ENCODE results near the gene CFAP92.

DNA sequence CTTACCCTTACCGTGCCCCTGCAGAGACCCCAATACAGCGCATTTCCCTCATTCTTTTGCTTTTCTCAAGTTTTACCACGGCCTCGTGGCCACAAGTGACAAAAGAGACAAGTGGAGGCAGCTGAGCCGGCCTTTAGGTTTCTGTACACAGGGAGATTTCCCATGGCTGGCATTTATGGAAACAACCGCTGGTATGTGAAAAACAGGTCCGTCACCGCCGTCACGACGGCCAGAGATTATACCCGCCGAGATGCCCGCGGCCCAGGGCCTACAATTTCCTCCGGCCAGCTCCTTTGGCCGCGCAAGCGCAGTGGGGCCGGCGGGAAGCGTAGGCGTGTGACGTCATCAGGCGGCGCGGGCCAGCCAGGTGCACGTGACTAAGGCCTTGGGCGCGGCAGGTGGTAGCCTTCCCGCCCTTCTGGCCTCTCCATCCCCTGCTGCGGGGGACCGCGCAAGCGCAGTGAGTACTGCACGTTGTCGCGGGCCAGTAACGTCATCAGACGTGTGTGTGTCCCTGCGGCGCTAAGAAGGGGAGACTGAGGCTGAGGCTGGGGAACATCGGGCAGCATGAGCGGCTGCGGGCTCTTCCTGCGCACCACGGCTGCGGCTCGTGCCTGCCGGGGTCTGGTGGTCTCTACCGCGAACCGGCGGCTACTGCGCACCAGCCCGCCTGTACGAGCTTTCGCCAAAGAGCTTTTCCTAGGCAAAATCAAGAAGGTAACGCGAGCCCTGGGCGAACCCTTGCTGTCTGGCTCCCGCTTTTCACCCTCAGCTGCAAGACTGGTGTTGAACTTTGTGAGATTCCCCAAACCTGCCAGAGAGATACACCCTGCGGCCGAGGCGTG is 114.5 kb downstream of the CFAP92 start, which contains the start of gene ACAD9:
- no peak for TF ChIP-seq CTCF (IDR thresholded peaks at IDR 0.05; ENCODE audit: low read depth, low read length, missing input control)
- TF ChIP-seq SP1 (IDR thresholded peaks at IDR 0.05): peak; percentile 62
- no peak for TF ChIP-seq FOXA1 (IDR thresholded peaks at IDR 0.05)
- TF ChIP-seq EGR1 (IDR thresholded peaks at IDR 0.05; ENCODE audit: low read depth in 2 of 2): peak; percentile 98 to 100
- TF ChIP-seq, protein P1, sequence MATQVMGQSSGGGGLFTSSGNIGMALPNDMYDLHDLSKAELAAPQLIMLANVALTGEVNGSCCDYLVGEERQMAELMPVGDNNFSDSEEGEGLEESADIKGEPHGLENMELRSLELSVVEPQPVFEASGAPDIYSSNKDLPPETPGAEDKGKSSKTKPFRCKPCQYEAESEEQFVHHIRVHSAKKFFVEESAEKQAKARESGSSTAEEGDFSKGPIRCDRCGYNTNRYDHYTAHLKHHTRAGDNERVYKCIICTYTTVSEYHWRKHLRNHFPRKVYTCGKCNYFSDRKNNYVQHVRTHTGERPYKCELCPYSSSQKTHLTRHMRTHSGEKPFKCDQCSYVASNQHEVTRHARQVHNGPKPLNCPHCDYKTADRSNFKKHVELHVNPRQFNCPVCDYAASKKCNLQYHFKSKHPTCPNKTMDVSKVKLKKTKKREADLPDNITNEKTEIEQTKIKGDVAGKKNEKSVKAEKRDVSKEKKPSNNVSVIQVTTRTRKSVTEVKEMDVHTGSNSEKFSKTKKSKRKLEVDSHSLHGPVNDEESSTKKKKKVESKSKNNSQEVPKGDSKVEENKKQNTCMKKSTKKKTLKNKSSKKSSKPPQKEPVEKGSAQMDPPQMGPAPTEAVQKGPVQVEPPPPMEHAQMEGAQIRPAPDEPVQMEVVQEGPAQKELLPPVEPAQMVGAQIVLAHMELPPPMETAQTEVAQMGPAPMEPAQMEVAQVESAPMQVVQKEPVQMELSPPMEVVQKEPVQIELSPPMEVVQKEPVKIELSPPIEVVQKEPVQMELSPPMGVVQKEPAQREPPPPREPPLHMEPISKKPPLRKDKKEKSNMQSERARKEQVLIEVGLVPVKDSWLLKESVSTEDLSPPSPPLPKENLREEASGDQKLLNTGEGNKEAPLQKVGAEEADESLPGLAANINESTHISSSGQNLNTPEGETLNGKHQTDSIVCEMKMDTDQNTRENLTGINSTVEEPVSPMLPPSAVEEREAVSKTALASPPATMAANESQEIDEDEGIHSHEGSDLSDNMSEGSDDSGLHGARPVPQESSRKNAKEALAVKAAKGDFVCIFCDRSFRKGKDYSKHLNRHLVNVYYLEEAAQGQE (IDR thresholded peaks at IDR 0.05): peak; percentile 76
- peak; percentile 82 for TF ChIP-seq YY1 (IDR thresholded peaks at IDR 0.05)

All from liver (tissue), 3 donors.